K562 (cell line): ENCODE data around the gene TFRC. TPM values are rescaled to one million over a fixed set of nuclear protein-coding genes. Genes with fewer than 3 reads are reported as not detected.

ENCODE experiments used
- ATAC-seq: fragments of 200-7000 bp; cut with Tn5 transposase; 3 replicates; pipeline ENCODE4 v1.9.1; 2020; ENCODE audit warnings: moderate library complexity
- BruUV-seq: library from RNA; stranded (reverse); fragments of 400-500 nt; replicated peaks from 2 replicates; lab custom pipeline; 2021; lab: Mats Ljungman, UMichigan
- CTCF ChIA-PET: fragments of 300-600 bp; formaldehyde crosslinking; extraction: SDS; loops from one replicate; lab custom pipeline; 2021; ENCODE audit warnings: low intra/inter-chr PET ratio; lab: Yijun Ruan, JAX
- POLR2A ChIA-PET: fragments of 300-600, 350-650 bp; sonication (Branson Sonifier 250); formaldehyde crosslinking; extraction: SDS; loops from one replicate; lab custom pipeline; 2021; ENCODE audit warnings: antibody characterized with exemption, inconsistent platforms; lab: Yijun Ruan, JAX
- DNase-seq, 4 experiments: peaks; one replicate each; pipeline versions ENCODE4 v3.0.0 to v3.0.0-alpha.2; 2011 to 2018; ENCODE audit warnings: low spot score in 3 of 4, mixed read lengths in 3 of 4; ENCODE audit errors: extremely low read depth in 1 of 4
- FAIRE-seq: peaks from 2 replicates; lab custom pipeline; 2011; peaks lifted over from hg19 to GRCh38; lab: Jason Lieb, UNC
- H2AFZ ChIP-seq: 2 replicates; pipeline ENCODE4 v1.6.0; 2011; ENCODE audit warnings: low read depth, low read length, control low read depth, inconsistent platforms
- H3K27ac ChIP-seq: fragments of 200-600 bp; 3 replicates; pipeline ENCODE4 v1.8.0; 2011; ENCODE audit warnings: low read depth, mild to moderate bottlenecking, control low read depth, inconsistent platforms, low read length, moderate library complexity, mixed read lengths; ENCODE audit errors: extremely low read depth
- H3K27me3 ChIP-seq, 2 experiments: fragments of 300-600 bp in 1 of 2; 2 replicates in 1 of 2; 3 replicates in 1 of 2; pipeline versions ENCODE4 v1.6.0 to v1.8.0; 2011; ENCODE audit warnings: inconsistent platforms in 2 of 2, low read length in 2 of 2, mild to moderate bottlenecking in 1 of 2, mixed read lengths in 1 of 2, moderate library complexity in 1 of 2; ENCODE audit not compliant: control insufficient read depth in 2 of 2, insufficient read depth in 2 of 2
- H3K36me3 ChIP-seq: fragments of 300-600 bp; 3 replicates; pipeline ENCODE4 v1.8.0; 2011; ENCODE audit warnings: mild to moderate bottlenecking, low read length, inconsistent platforms; ENCODE audit not compliant: control insufficient read depth, insufficient read depth
- H3K4me1 ChIP-seq, 2 experiments: fragments of 200-600 bp in 1 of 2; replicated peaks in 1 of 2; 2 replicates in 1 of 2; 3 replicates in 1 of 2; pipeline versions ENCODE4 v1.5.1 to v1.8.0; 2011; ENCODE audit warnings: inconsistent platforms in 2 of 2, low read length in 2 of 2, mild to moderate bottlenecking in 1 of 2, mixed read lengths in 1 of 2, moderate library complexity in 1 of 2; ENCODE audit not compliant: control insufficient read depth in 2 of 2, insufficient read depth in 2 of 2
- H3K4me2 ChIP-seq: 2 replicates; pipeline ENCODE4 v1.6.1; 2011; ENCODE audit warnings: low read length, control low read depth, inconsistent platforms, mixed read lengths; ENCODE audit not compliant: insufficient read depth
- H3K4me3 ChIP-seq: fragments of 200-600 bp; sonication (generic), shearing (Covaris generic); 2 replicates; pipeline ENCODE4 v1.5.1; 2016; ENCODE audit warnings: control low read depth, inconsistent platforms
- H3K79me2 ChIP-seq: fragments of 200-600 bp; 3 replicates; pipeline ENCODE4 v1.8.0; 2011; ENCODE audit warnings: low read length, inconsistent platforms; ENCODE audit not compliant: control insufficient read depth, insufficient read depth
- H3K9ac ChIP-seq, 2 experiments: 2 replicates each; pipeline versions ENCODE4 v1.6.0 to v1.6.1; 2011; ENCODE audit warnings: low read depth in 2 of 2, low read length in 2 of 2, control low read depth in 1 of 2, inconsistent platforms in 1 of 2, mild to moderate bottlenecking in 1 of 2, mixed read lengths in 1 of 2; ENCODE audit not compliant: insufficient read depth in 1 of 2
- H3K9me1 ChIP-seq: one replicate; pipeline ENCODE4 v1.6.0; 2011; ENCODE audit warnings: inconsistent platforms, mild to moderate bottlenecking, low read length, moderate library complexity; ENCODE audit not compliant: control insufficient read depth, insufficient read depth
- H3K9me3 ChIP-seq: replicated peaks from 2 replicates; pipeline ENCODE4 v1.5.1; 2011; ENCODE audit warnings: low read depth, low read length, inconsistent platforms; ENCODE audit not compliant: control insufficient read depth, insufficient read depth
- H4K20me1 ChIP-seq: replicated peaks from 2 replicates; pipeline ENCODE4 v1.6.1; 2011; ENCODE audit warnings: low read length, inconsistent platforms, mixed read lengths; ENCODE audit not compliant: control insufficient read depth, insufficient read depth
- ATF4 ChIP-seq: fragments of 450-650 bp; formaldehyde crosslinking; IDR thresholded peaks from 2 replicates; pipeline ENCODE4 v1.4.0; 2022; ENCODE audit warnings: mild to moderate bottlenecking, moderate library complexity
- ATF7 ChIP-seq: fragments of 450-650 bp; IDR thresholded peaks from 2 replicates; pipeline ENCODE4 v1.7.1; 2014; ENCODE audit warnings: mild to moderate bottlenecking, moderate library complexity
- HDAC1 ChIP-seq, 2 experiments: fragments of 450-650 bp; IDR thresholded peaks; 2 replicates each; pipeline ENCODE4 v1.6.1; 2016 to 2017; ENCODE audit warnings: inconsistent platforms in 1 of 2, mild to moderate bottlenecking in 1 of 2, moderate library complexity in 1 of 2
- JUN ChIP-seq, 2 experiments: sonication (generic) in 1 of 2; formaldehyde crosslinking in 1 of 2; IDR thresholded peaks; 2 replicates each; pipeline versions ENCODE4 v1.6.1 to v1.8.0; 2012 to 2022; ENCODE audit warnings: borderline replicate concordance in 2 of 2, mild to moderate bottlenecking in 2 of 2, improper control_type of control experiment in 1 of 2, low read depth in 1 of 2, low read length in 1 of 2, missing genetic modification reagents in 1 of 2
- MTA3 ChIP-seq: fragments of 450-650 bp; formaldehyde crosslinking; IDR thresholded peaks from 2 replicates; pipeline ENCODE4 v1.6.1; 2017; ENCODE audit warnings: mild to moderate bottlenecking, borderline replicate concordance
- NBN ChIP-seq: fragments of 450-650 bp; IDR thresholded peaks from 2 replicates; pipeline ENCODE4 v1.6.1; 2016; ENCODE audit warnings: low read depth, mild to moderate bottlenecking
- SLC30A9 ChIP-seq: fragments of 250-450 bp; sonication (Bioruptor Pico); IDR thresholded peaks from 2 replicates; pipeline ENCODE4 v1.8.0; 2022; ENCODE audit warnings: mild to moderate bottlenecking, moderate library complexity
- ZC3H4 ChIP-seq: sonication (generic); formaldehyde crosslinking; IDR thresholded peaks from 2 replicates; pipeline ENCODE4 v1.9.0; 2021; ENCODE audit warnings: missing genetic modification reagents, borderline replicate concordance
- ZNF124 ChIP-seq: sonication (generic); formaldehyde crosslinking; IDR thresholded peaks from 2 replicates; pipeline ENCODE4 v1.8.1; 2022; ENCODE audit warnings: missing genetic modification reagents
- ZNF561 ChIP-seq: fragments of 450-650 bp; formaldehyde crosslinking; conservative IDR thresholded peaks from 2 replicates; pipeline ENCODE4 v1.4.0; 2020; ENCODE audit warnings: mild to moderate bottlenecking, moderate library complexity
- ZNF668 ChIP-seq: fragments of 250-450 bp; sonication (Bioruptor Pico); IDR thresholded peaks from 2 replicates; pipeline ENCODE4 v1.8.0; 2022; ENCODE audit warnings: mild to moderate bottlenecking, inconsistent platforms
- ZNF699 ChIP-seq: fragments of 250-450 bp; sonication (Bioruptor Pico); IDR thresholded peaks from 2 replicates; pipeline ENCODE4 v1.8.0; 2021; ENCODE audit warnings: mild to moderate bottlenecking, moderate library complexity; ENCODE audit not compliant: insufficient replicate concordance
- WGBS: fragments of 100-300 bp; shearing (Covaris generic); methylation state at CpG from one replicate; pipeline ENCODE4 v1.1.6; 2016; ENCODE audit warnings: low coverage, mixed read lengths; ENCODE audit not compliant: insufficient coverage; ENCODE audit errors: missing lambda C conversion rate; 5-methylcytosine and 5-hydroxymethylcytosine counted together
- in situ Hi-C: fragments of 300-500 bp; cut with MboI; formaldehyde crosslinking; loops from 4 replicates; pipeline ENCODE4 v1.15.0; 2018; ENCODE audit warnings: inconsistent platforms, mixed read lengths
- intact Hi-C: fragments of 100-400 bp; cut with micrococcal nuclease; formaldehyde crosslinking; loops from 2 replicates; pipeline ENCODE4 v1.14.2; 2022
- polyA plus RNA-seq, 8 experiments: library from polyadenylated mRNA; depleted of rRNA in 4 of 8; stranded (reverse) in 5 of 8; unstranded in 3 of 8; fragments of >200 nt; fragmentation: Nextera tagmentation in 2 of 8; fragmentation: Illumina TruSeq in 1 of 8; extraction: Ambion mirVana in 2 of 8; extraction: Trizol in 1 of 8; gene quantifications; 2 replicates each; pipeline versions ENCODE4 v1.2.1 to v1.2.3, GENCODE V29; 2011 to 2014; ENCODE audit warnings: inconsistent platforms in 1 of 8, missing spikeins in 1 of 8
- total RNA-seq, 7 experiments: library from RNA; depleted of rRNA in 6 of 7; stranded (reverse); fragments of >200 nt in 6 of 7; fragmentation: Illumina TruSeq in 2 of 7; extraction: Trizol in 2 of 7; gene quantifications; 2 replicates each; pipeline versions ENCODE4 v1.2.1 to v1.2.3, GENCODE V29; 2011 to 2021; ENCODE audit warnings: low replicate concordance in 1 of 7
- TF ChIP-seq, protein P1 (sequence below): fragments of 200-800 bp; sonication (Bioruptor generic); IDR thresholded peaks from 2 replicates; pipeline ENCODE4 v1.6.1; 2016; ENCODE audit warnings: missing genetic modification characterization, missing compliant biosample characterization
- TF ChIP-seq, protein P2 (sequence below): fragments of 150-350 bp; IDR thresholded peaks from 2 replicates; pipeline ENCODE4 v1.6.1; 2014; ENCODE audit warnings: low read depth, mild to moderate bottlenecking, low read length, borderline replicate concordance

The TFRC gene
- total and polyA plus RNA-seq, 9 of the 15 experiments (the other 6 are each of a cell fraction or from before 2014, with no cell fraction given) = 149 to 679 (median 332) TPM

DNA sequence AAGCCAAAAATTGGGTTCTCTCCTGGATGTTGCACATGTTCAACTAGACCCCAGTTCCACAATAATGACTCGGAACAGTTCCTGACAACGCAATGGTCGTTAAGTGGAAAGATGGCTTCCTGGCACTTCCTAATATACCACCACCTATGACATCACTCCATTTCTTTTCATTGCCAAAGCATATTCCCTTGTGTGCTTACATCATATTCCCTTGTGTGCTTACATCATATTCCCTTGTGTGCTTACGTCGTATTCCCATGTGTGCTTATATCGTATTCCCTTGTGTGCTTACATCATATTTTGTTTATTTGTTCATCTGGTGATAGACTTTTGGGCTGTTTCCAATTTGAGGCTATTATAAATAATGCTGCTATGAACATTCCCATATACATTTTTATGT is 39.2 kb downstream of the TFRC start:
- ChIA-PET POLR2A (no interaction called here), CTCF (no interaction called here)
- intact Hi-C loops (no loop called here), in situ Hi-C loops (no loop called here)
- no peaks in the 10 kb centered on the region for H3K9me1 ChIP-seq
- H3K9me3 ChIP-seq = no peaks in the 10 kb centered on the region
- WGBS = 84% methylated on average over 6 of the region's 6 CpGs
- H3K79me2 ChIP-seq = no peaks in the 10 kb centered on the region
- no peak overlapping the region for H2AFZ ChIP-seq
- H3K4me3 ChIP-seq = no peak overlapping the region
- DNase-seq (no peak), FAIRE-seq (no peak), ATAC-seq (no peak)
- H3K27me3 ChIP-seq = no peaks in the 10 kb centered on the region
- H3K27ac ChIP-seq = no peak overlapping the region
- peaks cover 12% of the 10 kb centered on the region; the same call in 2 of the 3 replicates for H3K36me3 ChIP-seq
- H3K4me2 ChIP-seq = no peak overlapping the region
- no peaks in the 10 kb centered on the region for H3K4me1 ChIP-seq
- no peak overlapping the region for H3K9ac ChIP-seq
- BruUV-seq = no TSS peak
- no peaks in the 10 kb centered on the region for H4K20me1 ChIP-seq
- TF ChIP-seq ZNF668 (CRISPR knock-in tag) (no peak), JUN (IDR thresholded peaks at IDR 0.05; ENCODE audit: borderline replicate concordance, low read depth, low read length) (no peak), JUN (CRISPR knock-in tag; IDR thresholded peaks at IDR 0.05; ENCODE audit: borderline replicate concordance) (no peak), NBN (no peak), ZC3H4 (no peak), ATF7 (no peak), ZNF561 (CRISPR knock-in tag) (no peak), SLC30A9 (no peak), ATF4 (CRISPR knock-in tag) (no peak), MTA3 (no peak), ZNF124 (no peak), ZNF699 (CRISPR knock-in tag) (no peak), HDAC1 (IDR thresholded peaks at IDR 0.05) (no peak)
- TF ChIP-seq, protein P1, sequence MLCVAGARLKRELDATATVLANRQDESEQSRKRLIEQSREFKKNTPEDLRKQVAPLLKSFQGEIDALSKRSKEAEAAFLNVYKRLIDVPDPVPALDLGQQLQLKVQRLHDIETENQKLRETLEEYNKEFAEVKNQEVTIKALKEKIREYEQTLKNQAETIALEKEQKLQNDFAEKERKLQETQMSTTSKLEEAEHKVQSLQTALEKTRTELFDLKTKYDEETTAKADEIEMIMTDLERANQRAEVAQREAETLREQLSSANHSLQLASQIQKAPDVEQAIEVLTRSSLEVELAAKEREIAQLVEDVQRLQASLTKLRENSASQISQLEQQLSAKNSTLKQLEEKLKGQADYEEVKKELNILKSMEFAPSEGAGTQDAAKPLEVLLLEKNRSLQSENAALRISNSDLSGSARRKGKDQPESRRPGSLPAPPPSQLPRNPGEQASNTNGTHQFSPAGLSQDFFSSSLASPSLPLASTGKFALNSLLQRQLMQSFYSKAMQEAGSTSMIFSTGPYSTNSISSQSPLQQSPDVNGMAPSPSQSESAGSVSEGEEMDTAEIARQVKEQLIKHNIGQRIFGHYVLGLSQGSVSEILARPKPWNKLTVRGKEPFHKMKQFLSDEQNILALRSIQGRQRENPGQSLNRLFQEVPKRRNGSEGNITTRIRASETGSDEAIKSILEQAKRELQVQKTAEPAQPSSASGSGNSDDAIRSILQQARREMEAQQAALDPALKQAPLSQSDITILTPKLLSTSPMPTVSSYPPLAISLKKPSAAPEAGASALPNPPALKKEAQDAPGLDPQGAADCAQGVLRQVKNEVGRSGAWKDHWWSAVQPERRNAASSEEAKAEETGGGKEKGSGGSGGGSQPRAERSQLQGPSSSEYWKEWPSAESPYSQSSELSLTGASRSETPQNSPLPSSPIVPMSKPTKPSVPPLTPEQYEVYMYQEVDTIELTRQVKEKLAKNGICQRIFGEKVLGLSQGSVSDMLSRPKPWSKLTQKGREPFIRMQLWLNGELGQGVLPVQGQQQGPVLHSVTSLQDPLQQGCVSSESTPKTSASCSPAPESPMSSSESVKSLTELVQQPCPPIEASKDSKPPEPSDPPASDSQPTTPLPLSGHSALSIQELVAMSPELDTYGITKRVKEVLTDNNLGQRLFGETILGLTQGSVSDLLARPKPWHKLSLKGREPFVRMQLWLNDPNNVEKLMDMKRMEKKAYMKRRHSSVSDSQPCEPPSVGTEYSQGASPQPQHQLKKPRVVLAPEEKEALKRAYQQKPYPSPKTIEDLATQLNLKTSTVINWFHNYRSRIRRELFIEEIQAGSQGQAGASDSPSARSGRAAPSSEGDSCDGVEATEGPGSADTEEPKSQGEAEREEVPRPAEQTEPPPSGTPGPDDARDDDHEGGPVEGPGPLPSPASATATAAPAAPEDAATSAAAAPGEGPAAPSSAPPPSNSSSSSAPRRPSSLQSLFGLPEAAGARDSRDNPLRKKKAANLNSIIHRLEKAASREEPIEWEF (CRISPR knock-in tag) = no peak
- TF ChIP-seq, protein P2, sequence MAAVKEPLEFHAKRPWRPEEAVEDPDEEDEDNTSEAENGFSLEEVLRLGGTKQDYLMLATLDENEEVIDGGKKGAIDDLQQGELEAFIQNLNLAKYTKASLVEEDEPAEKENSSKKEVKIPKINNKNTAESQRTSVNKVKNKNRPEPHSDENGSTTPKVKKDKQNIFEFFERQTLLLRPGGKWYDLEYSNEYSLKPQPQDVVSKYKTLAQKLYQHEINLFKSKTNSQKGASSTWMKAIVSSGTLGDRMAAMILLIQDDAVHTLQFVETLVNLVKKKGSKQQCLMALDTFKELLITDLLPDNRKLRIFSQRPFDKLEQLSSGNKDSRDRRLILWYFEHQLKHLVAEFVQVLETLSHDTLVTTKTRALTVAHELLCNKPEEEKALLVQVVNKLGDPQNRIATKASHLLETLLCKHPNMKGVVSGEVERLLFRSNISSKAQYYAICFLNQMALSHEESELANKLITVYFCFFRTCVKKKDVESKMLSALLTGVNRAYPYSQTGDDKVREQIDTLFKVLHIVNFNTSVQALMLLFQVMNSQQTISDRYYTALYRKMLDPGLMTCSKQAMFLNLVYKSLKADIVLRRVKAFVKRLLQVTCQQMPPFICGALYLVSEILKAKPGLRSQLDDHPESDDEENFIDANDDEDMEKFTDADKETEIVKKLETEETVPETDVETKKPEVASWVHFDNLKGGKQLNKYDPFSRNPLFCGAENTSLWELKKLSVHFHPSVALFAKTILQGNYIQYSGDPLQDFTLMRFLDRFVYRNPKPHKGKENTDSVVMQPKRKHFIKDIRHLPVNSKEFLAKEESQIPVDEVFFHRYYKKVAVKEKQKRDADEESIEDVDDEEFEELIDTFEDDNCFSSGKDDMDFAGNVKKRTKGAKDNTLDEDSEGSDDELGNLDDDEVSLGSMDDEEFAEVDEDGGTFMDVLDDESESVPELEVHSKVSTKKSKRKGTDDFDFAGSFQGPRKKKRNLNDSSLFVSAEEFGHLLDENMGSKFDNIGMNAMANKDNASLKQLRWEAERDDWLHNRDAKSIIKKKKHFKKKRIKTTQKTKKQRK = no peak
